Ishikawa (cell line): ENCODE measurements around the gene MEG3.

Source experiments
- CREB1 ChIP-seq: IDR thresholded peaks from 2 replicates; pipeline ENCODE4 v1.6.1; 2012; ENCODE audit warnings: low read depth
- EP300 ChIP-seq: IDR thresholded peaks from 2 replicates; pipeline ENCODE4 v1.6.1; 2012; ENCODE audit warnings: borderline replicate concordance
- FOXM1 ChIP-seq: IDR thresholded peaks from 2 replicates; pipeline ENCODE4 v1.6.1; 2012; ENCODE audit warnings: low read depth, borderline replicate concordance
- RAD21 ChIP-seq: IDR thresholded peaks from 2 replicates; pipeline ENCODE4 v1.6.1; 2012; ENCODE audit warnings: low read depth
- TAF1 ChIP-seq: IDR thresholded peaks from 2 replicates; pipeline ENCODE4 v1.6.1; 2012; ENCODE audit warnings: low read depth, mild to moderate bottlenecking
- TF ChIP-seq, protein P1 (sequence below): IDR thresholded peaks from 2 replicates; pipeline ENCODE4 v1.6.1; 2012

DNA sequence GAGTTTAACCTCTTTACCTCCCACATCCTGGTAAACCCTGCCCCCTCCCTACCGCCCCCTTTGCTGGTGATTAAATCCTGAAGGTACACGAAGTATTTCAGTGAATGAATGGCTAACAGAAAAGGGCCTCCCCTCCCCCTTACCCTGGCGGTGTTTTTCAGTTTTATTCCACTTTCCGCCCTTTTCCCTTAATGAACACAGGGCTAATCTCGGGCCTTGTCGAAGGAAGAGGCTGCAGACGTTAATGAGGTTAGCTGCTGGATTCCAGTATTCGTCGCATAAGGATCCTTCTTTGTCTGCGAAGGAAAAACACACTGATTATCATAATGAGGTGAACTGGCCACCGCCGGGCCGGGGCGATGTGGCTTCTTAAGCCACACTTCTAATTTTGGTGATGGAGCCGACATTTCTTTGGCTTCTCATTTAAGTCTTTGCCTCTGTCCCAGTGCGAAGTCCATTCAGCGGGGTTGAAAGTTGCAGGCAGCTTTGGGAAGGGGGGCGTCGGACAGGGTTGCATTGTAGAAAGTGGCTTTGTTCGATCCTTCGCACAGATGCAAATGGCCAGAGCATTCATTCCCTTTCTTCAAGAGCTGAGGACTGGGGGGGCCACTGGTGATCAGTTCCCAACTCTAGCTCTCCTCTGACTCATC, 6.5 kb downstream of the MEG3 start:
- TF ChIP-seq TAF1 (no peak), RAD21 (no peak), EP300 (no peak), FOXM1 (no peak), CREB1 (no peak)
- TF ChIP-seq, protein P1, sequence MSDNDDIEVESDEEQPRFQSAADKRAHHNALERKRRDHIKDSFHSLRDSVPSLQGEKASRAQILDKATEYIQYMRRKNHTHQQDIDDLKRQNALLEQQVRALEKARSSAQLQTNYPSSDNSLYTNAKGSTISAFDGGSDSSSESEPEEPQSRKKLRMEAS, result no peak
